Measurements from ENCODE around the gene ZG16B.

Gene ZG16B

DNA sequence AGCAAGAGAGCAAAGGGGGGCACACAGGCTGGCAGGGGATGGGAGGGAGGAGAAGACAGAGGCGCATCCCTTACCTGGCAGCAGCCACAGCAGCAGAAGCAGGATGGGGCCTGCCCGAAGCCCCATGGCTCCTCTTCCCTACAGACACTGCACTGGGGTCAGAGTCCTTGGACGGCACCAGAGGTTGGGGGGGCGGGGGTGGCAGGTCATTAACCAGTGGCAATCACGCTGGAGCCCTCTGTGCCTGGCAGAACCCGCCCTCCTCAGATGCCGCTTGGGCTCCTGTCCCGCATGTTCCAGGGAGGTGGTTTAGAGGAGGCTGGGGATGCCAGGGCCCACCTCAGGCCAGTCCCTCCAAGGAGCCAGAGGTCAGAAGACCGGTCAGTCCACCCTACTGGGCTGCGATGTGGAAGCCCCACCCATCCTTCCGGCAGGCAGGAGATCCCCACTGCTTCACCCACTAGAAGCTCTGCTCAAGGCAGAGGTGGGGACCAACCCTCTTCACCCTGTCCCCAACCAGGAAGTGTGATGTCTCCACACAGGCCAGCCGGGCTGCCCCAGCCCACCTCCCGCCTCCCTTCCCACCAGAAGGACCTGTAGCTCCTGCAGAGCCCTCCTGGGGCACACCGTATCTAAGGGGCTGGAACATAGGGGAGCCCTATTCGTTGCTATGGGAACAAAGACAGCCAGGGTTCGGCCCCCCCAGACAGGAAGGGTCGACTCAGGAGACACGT, 11.7 kb downstream of the ZG16B start:
- no peak for DNase-seq (ENCODE audit: low spot score)
- in situ Hi-C loops (cut with MboI; ENCODE audit: low pct_unique_long_range_greater_than_20kb, low sequenced_read_pairs, unreplicated experiment), result no loop called here
- TF ChIP-seq, protein P1, sequence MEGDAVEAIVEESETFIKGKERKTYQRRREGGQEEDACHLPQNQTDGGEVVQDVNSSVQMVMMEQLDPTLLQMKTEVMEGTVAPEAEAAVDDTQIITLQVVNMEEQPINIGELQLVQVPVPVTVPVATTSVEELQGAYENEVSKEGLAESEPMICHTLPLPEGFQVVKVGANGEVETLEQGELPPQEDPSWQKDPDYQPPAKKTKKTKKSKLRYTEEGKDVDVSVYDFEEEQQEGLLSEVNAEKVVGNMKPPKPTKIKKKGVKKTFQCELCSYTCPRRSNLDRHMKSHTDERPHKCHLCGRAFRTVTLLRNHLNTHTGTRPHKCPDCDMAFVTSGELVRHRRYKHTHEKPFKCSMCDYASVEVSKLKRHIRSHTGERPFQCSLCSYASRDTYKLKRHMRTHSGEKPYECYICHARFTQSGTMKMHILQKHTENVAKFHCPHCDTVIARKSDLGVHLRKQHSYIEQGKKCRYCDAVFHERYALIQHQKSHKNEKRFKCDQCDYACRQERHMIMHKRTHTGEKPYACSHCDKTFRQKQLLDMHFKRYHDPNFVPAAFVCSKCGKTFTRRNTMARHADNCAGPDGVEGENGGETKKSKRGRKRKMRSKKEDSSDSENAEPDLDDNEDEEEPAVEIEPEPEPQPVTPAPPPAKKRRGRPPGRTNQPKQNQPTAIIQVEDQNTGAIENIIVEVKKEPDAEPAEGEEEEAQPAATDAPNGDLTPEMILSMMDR (IDR thresholded peaks at IDR 0.05; ENCODE audit: extremely low read depth, insufficient read depth, missing control alignments), result no peak

DNA sequence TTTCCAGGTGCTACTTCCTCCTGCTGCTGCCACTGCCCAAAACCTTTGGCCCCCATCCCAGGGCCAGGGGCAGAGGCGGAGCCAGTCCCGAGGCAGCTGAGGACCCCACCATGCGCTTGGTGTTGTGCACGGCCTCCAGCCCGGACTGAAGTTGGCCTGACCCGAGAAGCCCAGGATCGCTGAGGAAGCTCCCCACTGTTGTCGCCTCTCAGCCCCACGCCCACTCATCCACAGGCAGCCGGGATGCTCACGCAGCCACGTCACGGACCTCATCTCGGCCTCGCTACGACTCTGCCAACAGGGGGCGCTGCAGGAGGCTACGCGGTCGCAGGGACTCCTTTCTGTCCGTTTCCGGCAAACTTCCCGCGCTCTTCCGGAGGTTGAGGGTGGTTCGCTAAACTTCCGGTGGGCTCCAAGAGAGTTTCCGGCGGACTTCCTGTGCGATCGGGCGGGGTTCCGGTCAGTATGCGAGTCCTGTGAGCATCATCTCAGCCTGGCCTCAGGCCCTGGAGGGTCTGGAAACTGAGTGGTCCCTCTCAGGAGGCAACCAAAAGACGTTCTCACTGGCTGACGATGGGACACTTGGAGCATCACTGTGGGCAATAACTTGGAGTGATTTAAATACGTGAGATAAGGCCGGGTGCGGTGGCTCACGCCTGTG, 12.4 kb downstream of the ZG16B start:
- peak; percentile 51 for DNase-seq (ENCODE audit: low spot score)
- in situ Hi-C loops (cut with MboI; ENCODE audit: low pct_unique_long_range_greater_than_20kb, low sequenced_read_pairs, unreplicated experiment), result no loop called here
- TF ChIP-seq, protein P1 (IDR thresholded peaks at IDR 0.05; ENCODE audit: extremely low read depth, insufficient read depth, missing control alignments), result peak; percentile 64

DNA sequence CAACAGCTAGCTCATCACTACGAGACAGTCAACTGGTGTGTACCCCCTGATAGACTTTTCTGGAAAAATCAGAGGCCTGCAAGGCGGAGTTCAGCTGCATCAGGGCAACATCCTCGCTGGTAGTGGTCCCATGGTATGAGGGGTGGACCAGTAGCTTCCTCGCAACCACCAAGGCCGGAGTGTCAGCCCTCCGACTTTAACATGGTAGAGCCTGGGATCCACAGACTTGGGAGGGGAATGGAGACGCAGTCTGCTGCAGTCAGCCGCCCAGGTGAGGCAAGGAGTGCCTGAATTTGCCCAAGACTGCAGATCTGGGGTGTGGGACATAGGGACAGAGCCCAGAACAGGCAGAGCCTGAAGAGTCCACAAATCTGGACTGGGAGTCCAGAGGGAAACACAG, 13.4 kb downstream of the ZG16B start:
- in situ Hi-C loops (cut with MboI; ENCODE audit: low pct_unique_long_range_greater_than_20kb, low sequenced_read_pairs, unreplicated experiment), result no loop called here
- DNase-seq (ENCODE audit: low spot score), result no peak
- TF ChIP-seq, protein P1 (IDR thresholded peaks at IDR 0.05; ENCODE audit: extremely low read depth, insufficient read depth, missing control alignments), result no peak

DNA sequence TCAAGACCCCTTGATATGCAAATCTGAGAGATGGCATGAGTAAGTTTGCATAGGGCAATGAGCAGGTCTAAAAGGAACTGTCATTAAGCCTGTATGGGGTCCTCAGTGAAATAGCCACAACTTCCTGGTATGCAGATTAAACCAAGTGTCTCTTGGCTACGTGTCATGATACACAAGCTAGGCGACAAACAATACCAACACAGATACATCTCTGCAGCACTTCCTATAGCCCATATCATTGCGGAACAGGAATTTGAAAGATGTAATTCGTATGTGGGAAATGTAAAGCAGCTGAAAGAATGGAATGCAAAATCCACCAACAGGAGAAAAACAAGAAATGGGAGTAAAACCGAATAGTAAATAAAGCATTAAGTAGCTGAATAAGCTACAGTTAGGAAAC, 15.0 kb downstream of the ZG16B start:
- no peak for DNase-seq (ENCODE audit: low spot score)
- TF ChIP-seq, protein P1 (IDR thresholded peaks at IDR 0.05; ENCODE audit: extremely low read depth, insufficient read depth, missing control alignments), result no peak
- in situ Hi-C loops (cut with MboI; ENCODE audit: low pct_unique_long_range_greater_than_20kb, low sequenced_read_pairs, unreplicated experiment), result no loop called here

DNA sequence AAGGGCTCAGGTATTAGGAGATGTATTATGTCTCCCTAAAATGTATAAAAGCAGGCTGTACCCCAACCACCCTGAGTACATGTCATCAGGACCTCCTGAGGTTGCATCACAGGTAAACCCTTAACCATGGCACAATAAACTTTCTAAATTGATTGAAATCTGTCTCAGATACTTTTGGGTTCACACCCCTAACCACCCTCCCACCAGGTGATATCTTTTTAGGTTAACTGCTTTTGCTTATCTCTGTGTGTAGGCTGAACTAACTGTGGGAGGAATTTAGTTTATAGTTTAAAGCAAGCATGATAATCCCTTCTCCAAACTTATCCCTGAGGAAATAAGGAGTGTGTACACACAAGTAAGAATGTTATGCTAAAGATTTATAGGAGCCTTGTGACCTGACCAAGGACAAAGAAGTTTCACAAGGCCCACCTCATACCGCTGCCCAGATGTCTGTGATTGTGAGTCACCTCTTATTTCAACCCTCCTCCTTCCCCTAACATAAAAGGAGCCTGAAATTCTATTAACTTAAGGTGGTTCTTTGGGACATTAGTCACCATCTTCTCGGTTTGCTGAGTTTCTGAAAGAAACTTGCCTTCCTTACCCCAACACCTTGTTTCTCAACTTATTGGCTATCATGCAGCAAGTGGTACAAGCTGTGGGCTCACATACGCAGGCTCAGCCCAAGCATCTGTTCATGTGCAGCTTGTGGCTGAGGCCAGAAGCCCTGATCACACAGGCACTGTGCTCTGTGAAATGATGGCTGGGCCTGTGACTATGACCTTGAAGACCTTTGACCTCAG, 16.6 kb downstream of the ZG16B start:
- in situ Hi-C loops (cut with MboI; ENCODE audit: low pct_unique_long_range_greater_than_20kb, low sequenced_read_pairs, unreplicated experiment), result no loop called here
- DNase-seq (ENCODE audit: low spot score), result no peak
- TF ChIP-seq, protein P1 (IDR thresholded peaks at IDR 0.05; ENCODE audit: extremely low read depth, insufficient read depth, missing control alignments), result no peak

DNA sequence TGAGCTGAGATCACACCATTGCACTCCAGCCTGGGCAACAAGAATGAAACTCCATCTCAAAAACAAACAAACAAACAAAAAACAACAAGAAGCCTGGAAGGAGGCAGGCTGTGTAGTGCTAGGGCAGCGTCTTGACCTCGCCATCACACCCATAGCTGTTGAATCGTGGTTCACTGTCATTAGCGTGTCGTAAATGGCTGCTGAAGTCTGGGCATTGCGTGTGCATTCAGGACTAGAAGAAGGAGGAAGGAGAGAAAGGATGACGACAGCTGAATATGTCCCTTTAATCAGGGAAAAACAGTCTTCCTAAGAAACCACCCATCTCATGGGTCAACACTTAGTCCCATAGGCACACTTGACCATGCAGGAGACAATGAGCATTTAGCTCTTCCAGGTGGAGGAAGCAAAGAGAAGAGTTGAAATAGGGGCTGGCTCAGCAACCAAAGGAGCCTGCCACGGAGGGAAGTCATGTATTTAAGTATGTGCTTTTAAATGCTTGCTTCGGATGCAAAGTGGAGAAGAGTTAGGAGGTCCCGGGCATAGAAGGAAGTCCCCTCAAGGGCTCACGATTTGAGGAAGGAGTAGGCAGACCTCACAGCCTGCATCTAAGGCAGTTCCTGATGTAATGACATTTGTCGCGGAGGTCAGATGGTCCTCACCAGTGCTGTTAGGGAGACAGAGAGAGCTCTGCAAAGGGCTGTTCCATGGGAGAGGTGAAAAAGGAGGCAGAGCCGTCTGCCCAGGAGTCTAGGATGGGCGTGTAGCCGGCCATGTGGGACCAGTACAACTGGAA, 19.0 kb downstream of the ZG16B start:
- no peak for DNase-seq (ENCODE audit: low spot score)
- TF ChIP-seq, protein P1 (IDR thresholded peaks at IDR 0.05; ENCODE audit: extremely low read depth, insufficient read depth, missing control alignments), result no peak
- in situ Hi-C loops (cut with MboI; ENCODE audit: low pct_unique_long_range_greater_than_20kb, low sequenced_read_pairs, unreplicated experiment), result no loop called here
